MCF 10A (cell line): ENCODE measurements around the gene CROCC2. TPM values are rescaled to one million over a fixed set of nuclear protein-coding genes. Genes with fewer than 3 reads are reported as not detected.

ENCODE experiments used
- BruUV-seq: library from RNA; stranded (reverse); fragments of 400-500 nt; replicated peaks from 2 replicates; lab custom pipeline; 2021; lab: Mats Ljungman, UMichigan
- CTCF ChIA-PET: fragments of 300-600 bp; sonication (Branson Sonifier 250); formaldehyde crosslinking; extraction: SDS; loops from one replicate; lab custom pipeline; 2021; ENCODE audit warnings: antibody characterized with exemption, inconsistent platforms; lab: Yijun Ruan, JAX
- POLR2A ChIA-PET: fragments of 300-600, 350-650 bp; sonication (Branson Sonifier 250); formaldehyde crosslinking; extraction: SDS; loops from one replicate; lab custom pipeline; 2020; ENCODE audit warnings: antibody characterized with exemption, inconsistent platforms; lab: Yijun Ruan, JAX
- DNase-seq: peaks from one replicate; pipeline ENCODE4 v3.0.0-alpha.2; 2018; ENCODE audit not compliant: unreplicated experiment
- H3K27ac Mint-ChIP-seq: one replicate; pipeline ENCODE4 v1.8.0; 2022; ENCODE audit warnings: mild to moderate bottlenecking, low read depth, mixed read lengths; ENCODE audit not compliant: unreplicated experiment
- H3K27me3 Mint-ChIP-seq: one replicate; pipeline ENCODE4 v1.8.0; 2022; ENCODE audit warnings: mixed read lengths; ENCODE audit not compliant: insufficient read depth, unreplicated experiment
- H3K36me3 Mint-ChIP-seq: one replicate; pipeline ENCODE4 v1.8.0; 2022; ENCODE audit warnings: mild to moderate bottlenecking, moderate library complexity, mixed read lengths; ENCODE audit not compliant: insufficient read depth, unreplicated experiment
- H3K4me1 Mint-ChIP-seq: one replicate; pipeline ENCODE4 v1.8.0; 2022; ENCODE audit warnings: mixed read lengths; ENCODE audit not compliant: insufficient read depth, unreplicated experiment
- H3K4me3 Mint-ChIP-seq: one replicate; pipeline ENCODE4 v1.8.0; 2022; ENCODE audit warnings: mild to moderate bottlenecking, moderate library complexity, mixed read lengths; ENCODE audit not compliant: unreplicated experiment
- H3K9me3 Mint-ChIP-seq: one replicate; pipeline ENCODE4 v1.8.0; 2022; ENCODE audit warnings: mixed read lengths; ENCODE audit not compliant: unreplicated experiment
- intact Hi-C: fragments of 100-400 bp; cut with micrococcal nuclease; formaldehyde crosslinking; loops from 2 replicates; pipeline ENCODE4 v1.14.1; 2022
- total RNA-seq: library from RNA; stranded (reverse); gene quantifications from 2 replicates; pipeline ENCODE4 v1.2.3, GENCODE V29; 2022
- TF ChIP-seq, protein P1 (sequence below): fragments of 200-600 bp; IDR thresholded peaks from one replicate; pipeline ENCODE4 v1.8.0; 2022; ENCODE audit warnings: antibody characterized with exemption, mild to moderate bottlenecking; ENCODE audit not compliant: unreplicated experiment

Gene CROCC2
- total RNA-seq, 1 experiment from 2014 or later: not detected

DNA sequence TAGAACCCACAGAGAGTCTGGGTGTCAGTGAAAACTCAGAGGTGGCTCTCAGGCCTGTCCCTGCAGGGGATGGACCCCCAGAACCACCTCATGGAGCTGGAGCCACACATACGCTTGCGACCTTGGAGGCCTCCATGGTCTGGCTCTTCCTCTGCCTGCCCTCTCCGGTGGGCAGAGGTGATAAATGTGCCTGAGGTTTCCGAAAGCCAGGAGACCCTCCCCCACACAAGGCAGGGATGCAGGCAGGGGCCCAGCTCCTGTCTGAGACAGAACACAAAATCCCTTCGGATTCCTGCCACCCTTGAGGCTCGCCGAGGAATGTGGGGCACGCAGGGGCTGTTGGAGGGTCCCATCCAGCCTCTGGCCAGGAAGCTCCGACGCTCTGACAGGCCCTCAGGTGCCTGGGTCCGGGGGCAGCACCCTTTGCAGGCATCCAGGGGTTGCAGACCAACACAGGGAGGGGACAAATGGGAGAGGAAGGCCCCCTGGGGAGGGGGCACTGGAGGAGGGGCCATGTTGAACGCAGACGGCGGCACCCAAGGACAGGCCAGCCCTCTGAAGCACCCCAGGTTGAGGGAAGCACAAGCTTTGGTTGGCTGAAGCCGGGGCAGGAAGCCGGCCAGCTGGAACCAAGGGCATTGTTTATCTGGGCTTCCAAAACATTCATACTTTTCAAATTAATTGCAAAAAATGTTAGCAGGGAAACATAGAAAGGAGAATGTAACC is 88.2 kb downstream of the CROCC2 start:
- TF ChIP-seq, protein P1, sequence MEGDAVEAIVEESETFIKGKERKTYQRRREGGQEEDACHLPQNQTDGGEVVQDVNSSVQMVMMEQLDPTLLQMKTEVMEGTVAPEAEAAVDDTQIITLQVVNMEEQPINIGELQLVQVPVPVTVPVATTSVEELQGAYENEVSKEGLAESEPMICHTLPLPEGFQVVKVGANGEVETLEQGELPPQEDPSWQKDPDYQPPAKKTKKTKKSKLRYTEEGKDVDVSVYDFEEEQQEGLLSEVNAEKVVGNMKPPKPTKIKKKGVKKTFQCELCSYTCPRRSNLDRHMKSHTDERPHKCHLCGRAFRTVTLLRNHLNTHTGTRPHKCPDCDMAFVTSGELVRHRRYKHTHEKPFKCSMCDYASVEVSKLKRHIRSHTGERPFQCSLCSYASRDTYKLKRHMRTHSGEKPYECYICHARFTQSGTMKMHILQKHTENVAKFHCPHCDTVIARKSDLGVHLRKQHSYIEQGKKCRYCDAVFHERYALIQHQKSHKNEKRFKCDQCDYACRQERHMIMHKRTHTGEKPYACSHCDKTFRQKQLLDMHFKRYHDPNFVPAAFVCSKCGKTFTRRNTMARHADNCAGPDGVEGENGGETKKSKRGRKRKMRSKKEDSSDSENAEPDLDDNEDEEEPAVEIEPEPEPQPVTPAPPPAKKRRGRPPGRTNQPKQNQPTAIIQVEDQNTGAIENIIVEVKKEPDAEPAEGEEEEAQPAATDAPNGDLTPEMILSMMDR: no peak
- Mint-ChIP-seq H3K4me3 (no peak overlapping the region), H3K9me3 (no peaks in the 10 kb centered on the region), H3K27me3 (no peaks in the 10 kb centered on the region), H3K27ac (no peak overlapping the region), H3K36me3 (no peaks in the 10 kb centered on the region), H3K4me1 (peaks cover 12% of the 10 kb centered on the region)
- ChIA-PET POLR2A (no interaction called here), CTCF (no interaction called here)
- no peak for DNase-seq
- no TSS peak for BruUV-seq
- intact Hi-C loops: no loop called here

DNA sequence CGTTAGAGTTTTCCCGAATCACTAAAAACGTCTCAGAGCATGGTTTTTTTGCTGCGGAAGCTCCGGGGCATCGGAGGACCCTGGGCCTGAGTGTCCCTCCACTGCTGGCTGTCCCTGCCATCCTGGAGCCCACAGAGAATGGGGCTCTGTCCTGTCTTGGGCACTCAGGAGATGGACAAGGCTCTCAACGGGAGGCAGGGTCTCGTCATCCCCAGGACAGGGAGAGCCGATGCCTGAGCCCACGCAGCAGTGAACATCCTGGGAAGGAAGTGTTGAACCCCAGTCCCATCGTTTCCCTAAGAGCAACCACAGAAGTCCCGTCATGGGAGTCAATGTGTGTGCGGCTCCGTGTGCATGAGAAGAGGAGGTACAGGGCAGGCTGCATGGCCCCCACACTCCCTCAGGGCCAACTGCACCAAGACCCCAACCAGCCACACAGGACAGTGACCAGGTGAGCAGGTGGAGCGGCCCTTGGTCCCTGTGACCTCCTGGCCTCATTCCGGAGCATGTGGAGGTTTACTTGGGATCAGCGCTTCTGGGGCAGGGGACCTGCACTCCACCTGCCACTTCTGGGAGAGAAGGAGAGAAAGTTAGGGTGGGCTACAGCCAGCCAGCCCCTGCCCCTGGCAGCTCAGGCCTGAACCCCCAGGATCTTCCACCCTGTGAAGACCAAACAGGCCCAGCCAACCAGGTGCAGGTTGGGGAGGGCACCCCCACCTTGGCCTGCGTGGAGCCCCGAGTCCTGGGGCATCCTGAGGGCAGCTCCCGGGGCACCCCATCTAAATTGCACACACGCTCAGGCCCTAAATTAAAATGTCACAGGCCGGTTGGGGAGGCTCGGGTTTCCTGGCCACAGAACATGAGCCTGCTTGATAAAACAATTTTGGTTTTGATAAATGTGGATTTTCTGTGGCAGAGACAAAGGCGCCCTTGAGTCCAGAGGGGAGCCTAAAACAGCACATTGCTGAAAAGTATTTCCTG is 89.2 kb downstream of the CROCC2 start:
- BruUV-seq: no TSS peak
- ChIA-PET CTCF (no interaction called here), POLR2A (no interaction called here)
- Mint-ChIP-seq H3K27me3 (no peaks in the 10 kb centered on the region), H3K4me1 (peaks cover 21% of the 10 kb centered on the region), H3K9me3 (no peaks in the 10 kb centered on the region), H3K36me3 (no peaks in the 10 kb centered on the region), H3K27ac (no peak overlapping the region), H3K4me3 (no peak overlapping the region)
- DNase-seq: no peak
- TF ChIP-seq, protein P1: no peak
- intact Hi-C loops: no loop called here

DNA sequence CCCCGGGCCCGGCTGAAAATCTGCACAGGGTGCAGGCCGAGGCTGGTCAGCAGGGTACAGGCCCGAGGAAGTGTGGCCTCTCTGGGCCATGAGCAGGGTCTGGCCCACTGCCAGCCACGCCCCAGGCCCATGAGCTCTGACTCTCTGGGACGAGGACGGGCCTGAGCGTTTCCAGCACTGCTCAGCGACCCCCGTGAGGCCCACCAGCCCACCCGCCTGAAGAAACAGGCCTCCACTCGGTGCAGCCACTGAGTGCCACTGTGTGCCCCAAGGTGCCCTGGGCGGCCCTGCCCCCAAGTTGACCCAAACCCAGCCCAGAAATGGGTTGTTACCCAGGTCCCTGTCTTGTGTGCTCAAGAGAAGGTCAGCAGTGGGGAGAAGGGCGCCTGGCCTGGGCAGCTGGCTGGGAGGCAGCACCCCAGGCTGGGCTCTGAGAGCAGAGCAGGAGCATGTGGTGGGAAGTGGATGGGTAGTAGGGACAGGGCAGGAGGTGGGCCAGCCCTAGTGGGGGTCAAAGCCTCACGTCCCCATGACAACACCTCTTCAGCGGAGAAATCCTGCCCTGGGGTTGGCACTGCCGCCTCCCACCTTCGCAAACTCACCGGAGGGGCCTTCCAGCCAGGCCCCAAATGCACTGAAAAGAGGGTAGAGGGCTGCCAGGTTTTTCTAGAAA is 90.2 kb downstream of the CROCC2 start:
- no peaks in the 10 kb centered on the region for H3K27me3 Mint-ChIP-seq
- ChIA-PET CTCF (no interaction called here), POLR2A (no interaction called here)
- no peaks in the 10 kb centered on the region for H3K9me3 Mint-ChIP-seq
- peaks cover 28% of the 10 kb centered on the region for H3K4me1 Mint-ChIP-seq
- intact Hi-C loops: no loop called here
- no peak for DNase-seq
- no peak overlapping the region for H3K4me3 Mint-ChIP-seq
- H3K36me3 Mint-ChIP-seq: peaks cover 3% of the 10 kb centered on the region
- no TSS peak for BruUV-seq
- no peak overlapping the region for H3K27ac Mint-ChIP-seq
- TF ChIP-seq, protein P1: no peak

DNA sequence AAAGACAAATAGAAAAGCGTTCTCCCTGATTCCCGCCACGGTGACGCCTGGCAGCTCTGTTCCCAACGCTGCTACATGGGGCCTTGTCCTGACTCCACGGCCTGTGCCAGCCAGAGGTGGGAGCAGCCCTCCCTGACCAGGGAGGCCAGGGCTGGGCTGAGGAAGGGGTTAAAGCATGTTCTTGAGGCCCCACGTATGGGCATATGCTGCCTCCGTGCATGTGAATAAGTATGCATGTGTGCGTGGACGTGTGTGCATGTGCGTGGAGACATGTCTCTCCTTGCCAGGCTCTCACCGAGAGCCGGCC is 90.7 kb downstream of the CROCC2 start:
- no peak for DNase-seq
- H3K27me3 Mint-ChIP-seq: no peaks in the 10 kb centered on the region
- no peaks in the 10 kb centered on the region for H3K9me3 Mint-ChIP-seq
- peaks cover 23% of the 10 kb centered on the region for H3K4me1 Mint-ChIP-seq
- TF ChIP-seq, protein P1: no peak
- peaks cover 5% of the 10 kb centered on the region for H3K36me3 Mint-ChIP-seq
- H3K4me3 Mint-ChIP-seq: no peak overlapping the region
- ChIA-PET POLR2A (no interaction called here), CTCF (no interaction called here)
- BruUV-seq: no TSS peak
- H3K27ac Mint-ChIP-seq: no peak overlapping the region
- intact Hi-C loops: no loop called here
